Activated T-helper 17 cell treated with anti-CD3 and anti-CD28 coated beads, Interleukin-2, amount 50 U/mL, for 72 hours (primary cell): ENCODE results near the gene GLB1L. TPM values are rescaled to one million over a fixed set of nuclear protein-coding genes. Genes with fewer than 3 reads are reported as not detected.
A peak's percentile ranks its signal among the peaks of the same experiment; 100 is the strongest.
"Not testable (repeated sequence)": the region's sequence is repeated elsewhere in the genome, so short reads cannot be mapped to it uniquely, and the experiment has no call there.

ENCODE experiments used
- ATAC-seq: fragments of 150-1000 bp; cut with Tn5 transposase; replicated peaks from 2 replicates; pipeline ENCODE4 v1.10.0; 2021; ENCODE audit warnings: mild to moderate bottlenecking, moderate library complexity
- H3K27ac Mint-ChIP-seq: one replicate; pipeline ENCODE4 v1.8.0; 2022; ENCODE audit warnings: mixed read lengths
- H3K27me3 Mint-ChIP-seq: one replicate; pipeline ENCODE4 v1.8.0; 2022; ENCODE audit warnings: mixed read lengths
- H3K36me3 Mint-ChIP-seq: one replicate; pipeline ENCODE4 v1.8.0; 2022; ENCODE audit warnings: low read depth, mild to moderate bottlenecking, mixed read lengths
- H3K4me1 Mint-ChIP-seq: one replicate; pipeline ENCODE4 v1.8.0; 2022; ENCODE audit warnings: mixed read lengths
- H3K4me3 Mint-ChIP-seq: one replicate; pipeline ENCODE4 v1.8.0; 2022; ENCODE audit warnings: mild to moderate bottlenecking, mixed read lengths
- H3K9me3 Mint-ChIP-seq: one replicate; pipeline ENCODE4 v1.8.0; 2022; ENCODE audit warnings: mixed read lengths
- total RNA-seq, 2 donors: library from RNA; stranded (reverse); gene quantifications; one replicate each; pipeline ENCODE4 v1.2.3, GENCODE V29; 2022

GLB1L gene
- total RNA-seq = 1 to 10 TPM; 2.8 to 5.3 TPM

DNA sequence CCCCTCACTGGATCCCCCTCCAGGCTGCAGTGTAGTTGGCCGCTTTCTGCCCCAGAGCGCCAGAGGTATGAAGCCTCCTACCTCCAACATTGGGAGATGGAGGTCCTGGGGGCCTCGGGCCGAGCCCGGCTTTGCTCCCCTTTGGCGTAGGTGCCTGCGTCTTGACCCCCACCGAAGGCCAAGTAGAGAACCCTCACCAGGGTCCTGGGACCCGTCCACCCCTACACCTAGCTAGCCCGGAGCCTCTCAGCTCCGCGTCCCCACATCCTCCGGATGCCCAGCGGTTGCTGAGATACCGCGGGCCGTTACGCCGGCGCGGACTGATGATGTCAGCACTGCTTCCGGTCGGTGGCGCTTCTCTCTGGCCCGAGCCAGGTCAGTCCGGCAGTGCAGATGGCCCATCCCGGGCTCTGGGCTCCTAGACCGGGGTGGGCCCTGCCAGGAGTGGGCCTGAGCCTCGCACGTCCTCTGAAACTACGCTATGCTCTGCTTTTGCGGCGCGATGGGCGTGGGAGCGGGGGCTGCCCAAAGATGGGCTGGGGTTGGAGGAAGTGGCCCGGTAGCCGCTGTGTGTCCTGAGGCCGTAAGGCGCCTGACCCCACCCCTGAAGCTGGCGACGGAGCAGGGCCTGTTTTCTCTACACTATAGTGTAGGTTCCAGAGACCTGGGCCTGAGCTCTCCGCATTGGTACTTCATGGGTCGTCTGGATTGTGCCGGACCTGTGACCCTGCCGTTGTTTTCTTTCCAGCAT lies at the start of gene GLB1L, which contains the start of gene STK16:
Gene GLB1L (minus strand): TSS at position 297 of the 751 bp plus-strand sequence. CDS start 1,871 bp downstream, outside the sequence.
Gene STK16 (plus strand): TSS at position 332 of the 751 bp plus-strand sequence. CDS start 521 bp downstream, outside the sequence.
- Mint-ChIP-seq H3K27me3 (no peaks in the 10 kb centered on the region), H3K4me1 (peaks cover 31% of the 10 kb centered on the region), H3K36me3 (peaks cover 41% of the 10 kb centered on the region), H3K27ac (peak within 1 kb of the TSS; percentile 94), H3K4me3 (peak within 1 kb of the TSS; percentile 81), H3K9me3 (no peaks in the 10 kb centered on the region)
- peak; percentile 60 for ATAC-seq

GRCh38 chr2:219294356-219295351 lies 49.4 kb upstream of the GLB1L start:
- peak overlapping the region; percentile 74 for H3K4me3 Mint-ChIP-seq
- H3K27me3 Mint-ChIP-seq = peaks cover 3% of the 10 kb centered on the region
- H3K36me3 Mint-ChIP-seq = no peaks in the 10 kb centered on the region
- no peaks in the 10 kb centered on the region for H3K9me3 Mint-ChIP-seq
- peak overlapping the region; percentile 79 for H3K27ac Mint-ChIP-seq
- no peaks in the 10 kb centered on the region for H3K4me1 Mint-ChIP-seq
- peak; percentile 90 for ATAC-seq

- H3K4me3 Mint-ChIP-seq = peak overlapping the region; percentile 74
- no peaks in the 10 kb centered on the region for H3K27me3 Mint-ChIP-seq
- no peaks in the 10 kb centered on the region for H3K36me3 Mint-ChIP-seq
- ATAC-seq = no peak
- H3K27ac Mint-ChIP-seq = peak overlapping the region; percentile 79
- H3K4me1 Mint-ChIP-seq = no peaks in the 10 kb centered on the region
- no peaks in the 10 kb centered on the region for H3K9me3 Mint-ChIP-seq
These were observed 48.5 kb upstream of the GLB1L start for GRCh38 chr2:219293736-219294231.

- no peak for ATAC-seq
- Mint-ChIP-seq H3K27ac (no peak overlapping the region), H3K27me3 (no peaks in the 10 kb centered on the region), H3K4me3 (no peak overlapping the region), H3K36me3 (no peaks in the 10 kb centered on the region), H3K9me3 (no peaks in the 10 kb centered on the region), H3K4me1 (no peaks in the 10 kb centered on the region)
These were observed 47.4 kb upstream of the GLB1L start for GRCh38 chr2:219292616-219293015.

DNA sequence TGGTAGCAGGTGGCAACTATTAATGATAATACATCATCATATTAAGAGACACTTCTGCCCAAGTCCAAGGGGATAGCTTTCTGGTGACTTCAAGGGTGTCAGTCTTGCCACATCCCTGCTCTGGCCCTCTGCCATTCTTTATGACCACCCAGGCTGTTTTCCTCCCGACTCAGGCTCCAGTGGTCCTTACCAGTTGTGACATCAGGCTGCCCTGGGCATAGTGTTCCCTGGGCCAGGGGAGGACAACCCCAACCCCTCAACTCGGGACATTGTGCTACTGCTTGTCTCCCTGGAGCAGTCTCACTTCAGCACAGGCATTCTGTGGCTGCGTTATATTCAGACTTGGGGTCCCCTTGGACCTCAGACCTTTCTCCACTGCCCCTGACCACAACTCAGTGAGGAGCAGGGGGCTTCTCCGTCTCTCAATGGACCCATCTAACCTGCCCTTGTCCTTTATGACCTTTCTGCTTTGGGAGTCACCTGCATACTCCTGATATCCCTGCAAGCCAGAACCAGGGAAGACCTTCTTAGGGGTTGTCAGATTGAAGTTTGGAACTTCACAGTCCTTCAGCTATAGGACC lies 46.8 kb upstream of the GLB1L start:
- H3K27me3 Mint-ChIP-seq = no peaks in the 10 kb centered on the region
- H3K9me3 Mint-ChIP-seq = no peaks in the 10 kb centered on the region
- no peak for ATAC-seq
- H3K36me3 Mint-ChIP-seq = no peaks in the 10 kb centered on the region
- H3K27ac Mint-ChIP-seq = no peak overlapping the region
- no peaks in the 10 kb centered on the region for H3K4me1 Mint-ChIP-seq
- H3K4me3 Mint-ChIP-seq = no peak overlapping the region

- Mint-ChIP-seq H3K4me1 (no peaks in the 10 kb centered on the region), H3K27ac (no peak overlapping the region), H3K9me3 (no peaks in the 10 kb centered on the region), H3K36me3 (no peaks in the 10 kb centered on the region), H3K27me3 (no peaks in the 10 kb centered on the region), H3K4me3 (no peak overlapping the region)
- no peak for ATAC-seq
These were observed 46.1 kb upstream of the GLB1L start for GRCh38 chr2:219291394-219291793.

DNA sequence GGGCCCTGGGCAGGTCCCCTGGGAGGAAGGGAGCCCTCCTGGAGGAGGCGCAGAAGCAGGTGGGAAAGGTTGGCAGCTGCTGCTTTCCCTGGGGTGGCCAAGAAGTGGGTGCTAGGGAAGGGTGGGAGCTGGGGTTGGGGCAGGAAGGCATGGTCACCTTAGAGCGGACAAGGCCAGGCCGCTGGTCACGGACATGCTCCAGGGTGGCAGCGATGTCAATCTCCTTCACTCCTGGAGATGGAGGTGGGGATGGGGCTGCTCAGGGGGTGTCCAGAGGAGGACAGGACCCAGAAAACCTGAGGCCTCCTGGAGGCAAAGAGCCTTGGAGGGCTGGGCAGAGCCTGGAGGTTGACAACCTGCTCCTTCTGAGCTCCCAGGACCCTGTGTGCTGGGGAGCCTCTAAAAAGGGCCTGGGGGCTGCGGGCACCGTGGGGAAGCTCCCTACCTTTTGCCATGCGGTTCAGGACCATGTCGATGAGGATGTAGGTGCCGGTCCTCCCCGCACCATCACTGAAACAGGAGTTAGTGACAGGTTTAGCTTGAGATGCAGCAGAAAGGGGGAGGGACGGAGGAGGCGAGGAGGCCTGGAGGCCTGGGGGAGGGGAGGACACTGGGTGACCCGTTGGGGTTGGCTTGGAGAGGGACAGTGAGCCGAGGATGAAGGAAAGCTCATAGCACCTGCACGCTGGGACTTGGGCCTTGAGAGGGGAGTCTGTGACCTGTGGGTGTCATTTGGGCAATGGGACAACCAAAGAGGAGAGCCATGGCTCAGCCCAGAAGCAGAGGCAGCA lies 45.3 kb upstream of the GLB1L start:
- no peaks in the 10 kb centered on the region for H3K9me3 Mint-ChIP-seq
- peaks cover under 1% of the 10 kb centered on the region for H3K36me3 Mint-ChIP-seq
- H3K27ac Mint-ChIP-seq = no peak overlapping the region
- no peak overlapping the region for H3K4me3 Mint-ChIP-seq
- no peaks in the 10 kb centered on the region for H3K4me1 Mint-ChIP-seq
- no peaks in the 10 kb centered on the region for H3K27me3 Mint-ChIP-seq
- no peak for ATAC-seq

DNA sequence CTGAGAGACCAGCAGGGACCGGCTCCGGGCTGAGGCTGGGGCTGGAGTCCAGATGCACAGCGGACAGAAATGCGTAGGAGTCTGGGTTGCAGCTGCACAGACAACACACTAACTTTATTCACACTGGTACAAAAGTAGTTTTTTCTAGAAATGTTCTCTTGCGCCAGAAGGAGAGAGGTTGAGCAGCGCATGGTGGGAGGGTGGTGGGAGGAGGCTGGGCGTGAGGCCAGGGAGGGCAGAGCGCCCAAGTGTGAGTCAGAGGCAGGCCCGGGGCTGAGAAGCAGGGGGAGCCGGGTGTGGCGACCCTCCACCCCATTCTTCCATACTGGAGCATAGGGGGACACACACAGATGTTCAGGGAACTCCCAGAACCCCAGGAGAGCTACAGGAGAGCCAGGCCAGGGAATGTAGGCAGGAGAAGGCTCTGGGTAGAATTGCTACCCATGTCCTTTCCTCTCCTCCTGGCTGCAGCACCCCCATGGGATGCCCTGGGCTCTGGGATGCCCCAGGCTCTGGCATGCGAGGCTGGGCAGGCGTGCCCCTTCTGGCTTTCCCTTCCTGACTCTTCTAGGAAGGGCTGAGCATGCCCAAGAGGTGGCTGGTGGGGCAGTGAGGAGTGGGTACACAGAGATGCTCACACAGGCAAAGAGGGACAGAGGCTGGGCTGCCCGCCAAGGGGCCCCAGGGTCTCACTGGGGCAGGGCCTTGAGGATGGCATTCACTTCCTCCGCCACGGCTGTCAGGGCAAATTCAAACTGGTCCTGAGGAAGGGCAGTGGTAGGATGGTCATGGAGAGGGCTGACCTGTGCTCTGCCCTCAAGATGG lies 44.5 kb upstream of the GLB1L start:
- no peaks in the 10 kb centered on the region for H3K27me3 Mint-ChIP-seq
- peaks cover 6% of the 10 kb centered on the region for H3K36me3 Mint-ChIP-seq
- H3K27ac Mint-ChIP-seq = peak overlapping the region; percentile 46
- H3K4me3 Mint-ChIP-seq = no peak overlapping the region
- no peak for ATAC-seq
- no peaks in the 10 kb centered on the region for H3K4me1 Mint-ChIP-seq
- no peaks in the 10 kb centered on the region for H3K9me3 Mint-ChIP-seq

DNA sequence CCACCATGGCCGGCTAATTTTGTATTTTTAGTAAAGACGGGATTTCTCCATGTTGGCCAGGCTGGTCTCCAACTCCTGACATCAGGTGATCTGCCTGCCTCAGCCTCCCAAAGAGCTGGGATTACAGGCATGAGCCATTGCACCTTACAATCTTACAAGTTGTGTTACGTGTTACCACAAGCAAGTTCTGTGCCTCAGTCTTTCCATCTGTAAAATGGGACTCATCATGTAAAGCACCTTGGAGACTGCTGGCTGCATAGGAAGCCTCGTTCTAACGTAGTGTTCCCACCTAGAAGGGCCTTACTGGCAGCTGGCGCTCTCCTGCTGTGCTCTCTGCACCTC lies 43.9 kb upstream of the GLB1L start:
- Mint-ChIP-seq H3K4me1 (no peaks in the 10 kb centered on the region), H3K4me3 (no peak overlapping the region), H3K36me3 (peaks cover 7% of the 10 kb centered on the region), H3K27ac (peak overlapping the region; percentile 46), H3K9me3 (no peaks in the 10 kb centered on the region), H3K27me3 (no peaks in the 10 kb centered on the region)
- ATAC-seq = no peak

- H3K9me3 Mint-ChIP-seq = no peaks in the 10 kb centered on the region
- H3K36me3 Mint-ChIP-seq = peaks cover 22% of the 10 kb centered on the region
- peaks cover 6% of the 10 kb centered on the region for H3K4me1 Mint-ChIP-seq
- ATAC-seq = no peak
- no peak overlapping the region for H3K4me3 Mint-ChIP-seq
- H3K27me3 Mint-ChIP-seq = no peaks in the 10 kb centered on the region
- peak overlapping the region; percentile 62 for H3K27ac Mint-ChIP-seq
These were observed 42.5 kb upstream of the GLB1L start for GRCh38 chr2:219287580-219288265.

DNA sequence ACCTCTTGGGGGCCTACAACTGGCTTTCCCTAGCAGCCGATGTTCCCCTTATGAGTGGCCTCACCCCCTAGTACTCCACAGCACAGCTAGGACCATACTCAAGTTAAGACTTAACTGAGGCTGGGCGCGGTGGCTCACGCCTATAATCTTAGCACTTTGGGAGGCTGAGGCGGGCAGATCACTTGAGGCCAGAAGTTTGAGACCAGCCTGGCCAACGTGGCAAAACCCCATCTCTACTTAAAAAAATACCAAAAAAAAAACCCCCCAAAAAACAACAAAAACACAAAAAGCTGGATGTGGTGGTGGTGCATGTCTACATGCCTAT lies 41.8 kb upstream of the GLB1L start:
- peaks cover 28% of the 10 kb centered on the region for H3K36me3 Mint-ChIP-seq
- ATAC-seq, H3K27ac Mint-ChIP-seq, H3K4me1 Mint-ChIP-seq, H3K4me3 Mint-ChIP-seq, H3K27me3 Mint-ChIP-seq, H3K9me3 Mint-ChIP-seq: not testable (repeated sequence)

DNA sequence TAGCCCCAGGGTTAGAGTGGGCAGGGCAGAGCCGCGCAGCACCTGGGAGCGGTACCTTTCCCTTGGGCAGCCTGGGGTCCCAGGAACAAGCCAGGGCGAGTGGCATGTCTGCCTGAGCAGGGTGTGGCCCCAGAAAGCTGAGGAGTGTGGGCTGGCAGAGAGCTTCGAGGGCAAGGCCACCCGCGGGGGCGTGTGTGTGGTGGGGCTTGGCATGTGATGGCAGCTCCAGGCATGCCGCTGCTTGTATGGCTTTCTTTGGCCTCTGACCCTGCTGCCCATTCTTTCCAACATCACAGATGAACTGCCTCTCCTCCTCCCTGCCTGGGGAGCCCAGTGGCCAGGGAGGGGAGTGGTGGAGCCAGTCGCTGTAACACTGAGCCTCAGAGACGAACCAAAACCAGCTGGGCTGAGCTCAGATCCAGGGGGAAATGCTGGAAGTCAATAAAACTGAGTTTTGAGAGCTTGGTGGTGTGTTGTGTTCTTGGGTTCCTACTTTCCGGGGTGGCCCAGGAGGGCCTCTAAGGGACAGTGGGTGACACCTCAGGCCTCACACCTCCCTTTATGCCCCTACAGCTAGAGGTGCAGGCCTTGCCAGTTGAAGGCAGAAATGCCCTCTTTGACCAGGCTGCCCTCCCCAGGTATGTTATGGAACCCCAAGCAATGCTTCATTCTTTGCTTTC lies 41.3 kb upstream of the GLB1L start:
- Mint-ChIP-seq H3K9me3 (no peaks in the 10 kb centered on the region), H3K4me3 (no peak overlapping the region), H3K36me3 (peaks cover 33% of the 10 kb centered on the region), H3K27ac (peak overlapping the region; percentile 17), H3K4me1 (peaks cover 7% of the 10 kb centered on the region), H3K27me3 (no peaks in the 10 kb centered on the region)
- ATAC-seq = peak; percentile 17
